Stimulated activated CD4-positive, alpha-beta T cell treated with anti-CD3 and anti-CD28 coated beads, Interleukin-4, amount 100 ng/mL, for 24 hours (primary cell): Measurements from ENCODE around the gene TTLL4.
"Not testable (repeated sequence)": the region's sequence is repeated elsewhere in the genome, so short reads cannot be mapped to it uniquely, and the experiment has no call there.

Source experiments
- DNase-seq: peaks from one replicate; pipeline ENCODE4 v3.0.0-alpha.2; 2020

The TTLL4 gene

DNA sequence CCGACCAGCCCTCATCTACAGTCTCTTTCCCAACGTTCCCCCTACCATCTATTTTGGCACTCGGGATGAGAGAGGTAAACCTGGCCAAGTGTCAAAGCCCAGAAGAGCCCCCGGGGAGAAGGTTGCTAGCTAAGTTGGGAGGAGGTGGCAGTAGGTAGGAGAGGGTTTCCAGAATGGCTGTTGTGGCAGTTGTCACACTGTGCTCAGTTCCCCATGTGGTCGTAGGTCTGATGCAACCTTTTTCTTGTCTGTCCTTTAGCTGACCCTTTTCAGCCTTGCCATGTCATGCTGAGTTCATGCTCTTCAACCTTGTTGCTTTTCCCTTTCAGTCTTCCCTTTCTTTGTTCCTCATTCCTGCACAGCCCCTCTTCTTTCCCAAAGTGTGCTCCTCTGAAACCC lies 34.5 kb downstream of the TTLL4 start:
- no peak for DNase-seq

DNA sequence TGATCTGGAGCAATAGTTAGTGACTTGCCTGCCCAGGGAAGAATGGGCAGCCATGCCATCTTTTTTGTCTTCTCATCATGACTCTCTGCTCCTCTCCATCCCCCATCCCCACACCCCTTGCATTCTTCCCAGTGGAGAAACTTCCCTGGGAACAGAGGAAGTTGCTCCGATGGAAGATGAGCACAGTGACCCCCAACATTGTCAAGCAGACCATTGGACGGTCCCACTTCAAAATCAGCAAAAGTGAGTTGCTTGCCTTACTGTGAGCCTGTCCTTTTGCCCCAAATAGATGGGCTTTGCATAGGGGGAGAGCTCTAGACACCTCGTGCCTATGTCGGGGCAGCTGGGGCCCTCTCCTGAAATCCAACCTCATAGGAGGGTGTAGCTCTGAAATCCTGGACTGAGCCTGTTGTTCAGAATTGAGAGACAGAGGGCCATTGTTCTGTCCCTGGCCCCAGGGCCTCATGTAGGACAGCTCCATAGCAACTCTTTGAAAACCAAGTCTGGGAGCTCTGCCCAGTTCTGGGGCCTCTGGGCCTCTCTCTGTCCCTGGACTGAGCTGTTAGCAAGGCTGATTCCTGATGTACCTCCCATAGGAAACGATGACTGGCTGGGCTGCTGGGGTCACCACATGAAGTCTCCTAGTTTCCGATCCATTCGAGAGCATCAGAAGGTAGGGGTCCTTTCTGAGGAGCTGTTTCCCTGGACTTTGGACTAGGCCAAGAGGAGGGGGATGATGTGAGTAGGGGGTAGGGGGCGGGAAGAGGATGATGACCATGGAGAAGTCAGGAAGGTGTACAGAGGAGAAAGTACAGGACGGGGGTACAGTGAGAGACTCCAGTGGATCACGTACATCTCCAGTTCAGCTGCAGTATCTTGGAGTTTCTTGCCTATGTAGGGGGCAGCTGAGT lies 35.2 kb downstream of the TTLL4 start:
- no peak for DNase-seq

GRCh38 chr2:218746470-218746795 lies 35.8 kb downstream of the TTLL4 start:
- no peak for DNase-seq

GRCh38 chr2:218746960-218747359 lies 36.3 kb downstream of the TTLL4 start:
- DNase-seq, result no peak

- DNase-seq, result no peak
Measured at GRCh38 chr2:218748741-218749441, 38.3 kb downstream of the TTLL4 start.

DNA sequence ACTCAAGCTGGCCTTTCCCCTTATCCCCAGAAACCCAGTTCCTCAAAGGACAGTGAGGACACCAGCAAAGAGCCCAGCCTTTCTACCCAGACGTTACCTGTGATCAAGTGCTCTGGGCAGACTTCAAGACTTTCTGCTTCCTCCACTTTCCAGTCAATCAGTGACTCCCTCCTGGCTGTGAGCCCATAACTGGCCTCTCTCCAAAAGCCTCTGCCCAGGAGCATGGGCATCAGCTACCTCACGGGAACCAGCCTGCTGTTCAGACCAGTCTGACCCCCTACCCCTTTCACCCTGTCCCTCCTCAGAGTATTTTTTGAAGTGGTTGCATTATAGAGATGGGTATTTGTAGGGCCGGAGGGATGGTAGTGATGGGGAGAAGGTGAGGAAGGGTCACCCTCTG lies 43.6 kb downstream of the TTLL4 start:
- no peak for DNase-seq

- DNase-seq, result no peak
Measured at GRCh38 chr2:218754781-218755180, 44.1 kb downstream of the TTLL4 start.

GRCh38 chr2:218755198-218755566 lies 44.5 kb downstream of the TTLL4 start:
- no peak for DNase-seq

DNA sequence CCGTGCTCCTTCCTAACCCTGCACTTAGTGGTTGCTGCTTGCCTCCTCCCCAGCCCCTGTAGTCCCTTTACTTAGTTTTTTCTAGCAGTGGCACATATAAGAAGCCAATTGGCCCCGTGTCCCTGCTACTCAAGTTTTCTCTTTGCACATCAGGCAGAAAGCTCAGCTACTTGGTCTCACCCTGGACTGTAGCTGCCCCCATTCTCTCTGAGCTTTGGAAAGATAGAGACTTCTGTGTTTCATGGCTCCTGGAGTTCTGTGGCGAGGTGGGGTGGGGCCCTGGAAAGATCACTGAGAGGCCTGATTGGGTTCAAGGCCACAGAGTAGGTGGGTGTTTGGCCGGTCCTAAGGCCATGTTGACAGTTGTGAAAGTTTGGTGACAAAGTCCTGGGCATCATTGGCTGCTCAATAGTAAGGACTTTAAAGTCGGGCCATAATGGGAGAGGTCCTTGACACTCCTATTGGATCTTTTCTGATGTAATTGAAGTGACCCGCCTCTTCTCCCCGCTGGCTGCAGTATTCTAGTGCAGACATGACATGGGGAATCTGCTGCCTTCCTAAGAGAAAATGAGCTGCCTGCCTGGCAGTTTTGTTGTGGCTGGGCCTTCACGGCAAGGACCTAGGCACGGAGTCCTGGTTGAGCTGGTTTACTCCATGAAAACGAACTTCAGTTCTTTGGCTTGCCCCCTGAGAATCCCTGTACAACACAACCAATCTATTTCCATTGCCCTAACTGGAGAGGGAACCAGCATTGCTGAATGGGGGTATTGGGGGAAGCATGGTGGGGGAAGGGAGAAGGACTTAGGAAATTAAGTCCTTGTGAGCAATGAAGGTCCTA lies 45.2 kb downstream of the TTLL4 start:
- DNase-seq, result no peak

GRCh38 chr2:218756599-218757377 lies 46.2 kb downstream of the TTLL4 start:
- no peak for DNase-seq

- DNase-seq, result no peak
Measured at GRCh38 chr2:218761795-218762194, 51.2 kb downstream of the TTLL4 start.

- DNase-seq, result not testable (repeated sequence)
Measured at GRCh38 chr2:218772759-218773158, 62.1 kb downstream of the TTLL4 start.

DNA sequence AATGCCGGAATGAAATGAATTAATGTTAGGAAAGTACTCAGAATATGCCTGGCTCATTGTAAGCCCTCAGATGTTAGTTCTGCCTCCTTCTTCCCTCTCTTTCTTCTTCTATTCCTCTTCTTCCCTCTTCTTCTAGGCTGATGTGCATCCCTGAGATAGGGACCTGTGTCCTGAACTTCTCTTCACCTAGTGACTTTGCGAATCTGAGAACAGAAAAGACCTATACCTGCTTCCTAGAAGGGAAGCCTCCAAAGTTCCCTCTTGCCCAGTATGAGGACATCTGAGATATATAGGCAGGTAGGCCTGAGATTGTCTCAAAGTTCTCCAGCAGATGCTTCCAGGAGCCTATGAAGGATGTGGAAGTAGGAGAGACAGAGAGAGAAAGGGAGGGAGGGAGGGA lies 63.2 kb downstream of the TTLL4 start:
- DNase-seq, result no peak

DNA sequence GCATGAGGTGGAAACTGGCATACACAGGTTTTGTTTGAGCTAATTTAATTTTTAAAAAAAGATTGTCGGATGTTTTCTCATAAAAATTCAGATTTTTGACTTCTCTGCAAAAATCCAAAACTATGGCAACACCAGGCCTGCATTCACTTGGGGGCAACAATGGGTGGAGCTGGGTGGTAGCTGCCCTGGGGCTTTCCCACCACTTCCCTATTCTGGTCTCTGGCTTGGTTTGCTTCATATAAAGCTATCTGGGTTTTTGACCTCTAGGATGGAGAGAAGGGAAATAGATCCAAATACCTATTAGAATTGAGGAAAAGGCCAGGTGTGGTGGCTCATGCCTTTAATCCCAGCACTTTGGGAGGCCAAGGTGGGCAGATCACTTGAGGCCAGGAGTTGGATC lies 65.9 kb downstream of the TTLL4 start:
- no peak for DNase-seq

- DNase-seq, result no peak
Measured at GRCh38 chr2:218777276-218777990, 66.8 kb downstream of the TTLL4 start.

GRCh38 chr2:218780046-218780445 lies 69.4 kb downstream of the TTLL4 start:
- no peak for DNase-seq

GRCh38 chr2:218780851-218781690 lies 70.4 kb downstream of the TTLL4 start:
- DNase-seq, result no peak

DNA sequence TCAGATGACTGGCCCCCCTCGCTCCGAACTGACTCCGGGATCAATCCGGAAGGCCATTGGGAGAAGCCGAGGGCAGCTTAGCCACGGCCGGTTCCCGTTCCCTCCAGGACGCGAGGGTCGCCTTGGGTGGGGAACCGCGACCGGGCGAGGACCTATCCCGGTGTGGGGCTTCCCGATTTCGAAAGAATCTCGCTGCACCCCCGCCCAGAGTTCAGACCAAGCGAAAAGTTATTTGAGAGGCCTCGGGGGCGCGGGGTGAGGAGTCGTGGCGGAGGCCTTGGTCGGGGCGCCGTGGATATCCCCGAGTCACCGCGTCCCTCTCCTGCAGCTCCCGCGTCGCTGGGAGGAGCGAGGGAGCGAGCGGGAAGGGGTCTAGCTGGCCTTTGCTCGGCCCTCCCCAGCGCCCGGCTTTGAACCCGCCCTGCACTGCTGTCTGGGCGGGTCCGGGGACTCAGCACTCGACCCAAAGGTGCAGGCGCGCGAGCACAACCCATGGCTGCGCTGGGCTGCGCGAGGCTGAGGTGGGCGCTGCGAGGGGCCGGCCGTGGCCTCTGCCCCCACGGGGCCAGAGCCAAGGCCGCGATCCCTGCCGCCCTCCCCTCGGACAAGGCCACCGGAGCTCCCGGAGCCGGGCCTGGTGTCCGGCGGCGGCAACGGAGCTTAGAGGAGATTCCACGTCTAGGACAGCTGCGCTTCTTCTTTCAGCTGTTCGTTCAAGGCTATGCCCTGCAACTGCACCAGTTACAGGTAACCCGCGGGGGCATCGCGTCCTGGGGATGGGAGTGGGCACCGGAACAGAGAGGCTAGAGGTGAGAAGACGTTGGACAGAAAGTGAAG lies 71.3 kb downstream of the TTLL4 start, which contains the start of gene CYP27A1:
TSS of gene CYP27A1 (plus strand) at position 457 of the 837 bp plus-strand sequence. CDS start at position 493, 36 bp downstream.
- no peak for DNase-seq

- DNase-seq, result no peak
Measured at GRCh38 chr2:218782528-218782844, 71.9 kb downstream of the TTLL4 start.

GRCh38 chr2:218783688-218784087 lies 73.1 kb downstream of the TTLL4 start:
- DNase-seq, result no peak
